ENCODE results near the gene ERCC6.

GRCh38 chr10:49559476-49559875, 20.6 kb upstream of the ERCC6 start:
- no peak for TF ChIP-seq CTCF (IDR thresholded peaks at IDR 0.05; ENCODE audit: low read depth, low read length)
- TF ChIP-seq EZH2phosphoT487 (IDR thresholded peaks at IDR 0.05; ENCODE audit: low read depth), result no peak

Measured in OCI-LY3 (cell line).